ENCODE measurements around the gene MEFV.

Gene MEFV

GRCh38 chr16:3223913-3224515, 32.4 kb downstream of the MEFV start:
- WGBS (ENCODE audit: insufficient coverage): 100% methylated on average over 3 of the region's 10 CpGs
- ChIA-PET POLR2A (no interaction called here), CTCF (no interaction called here)
- DNase-seq: peak in 1 of 3 donors; percentile 13
- Histone ChIP-seq H3K27ac (ENCODE audit: insufficient read depth in 1 of 2, low read depth in 1 of 2, low read length in 2 of 2, poor library complexity in 1 of 2, severe bottlenecking in 2 of 2) (no peak overlapping the region), H3K36me3 (ENCODE audit: control insufficient read depth in 4 of 4, insufficient read depth in 4 of 4, low read length in 3 of 4) (peaks cover 14 to 70% (median 31%) of the 10 kb centered on the region in 4 experiments), H3K4me3 (ENCODE audit: control insufficient read depth in 1 of 7, extremely low read depth in 1 of 7, insufficient read depth in 4 of 7, low read depth in 2 of 7, low read length in 6 of 7) (no peak overlapping the region), H3K4me1 (ENCODE audit: control extremely low read depth in 1 of 4, control insufficient read depth in 4 of 4, insufficient read depth in 4 of 4, low read length in 3 of 4) (no peaks in the 10 kb centered on the region), H3K27me3 (replicated peaks in 2 of 5; ENCODE audit: control insufficient read depth in 4 of 5, insufficient read depth in 5 of 5, low read length in 4 of 5) (no peaks in the 10 kb centered on the region), H3K9me3 (ENCODE audit: control extremely low read depth in 1 of 5, control insufficient read depth in 4 of 5, insufficient read depth in 2 of 5, low read depth in 1 of 5, low read length in 4 of 5) (peaks cover 14 to 86% (median 59%) of the 10 kb centered on the region in 5 experiments)

GRCh38 chr16:3220839-3221238, 35.6 kb downstream of the MEFV start:
- ChIA-PET POLR2A (no interaction called here), CTCF (no interaction called here)
- 86% methylated on average over 4 of the region's 10 CpGs for WGBS (ENCODE audit: insufficient coverage)

GRCh38 chr16:3216263-3216640, 40.2 kb downstream of the MEFV start:
- no peak overlapping the region for H3K4me3 ChIP-seq (ENCODE audit: control insufficient read depth in 1 of 7, extremely low read depth in 1 of 7, insufficient read depth in 4 of 7, low read depth in 2 of 7, low read length in 6 of 7)
- no peak for DNase-seq
- no peaks in the 10 kb centered on the region for H3K36me3 ChIP-seq (ENCODE audit: control insufficient read depth in 4 of 4, insufficient read depth in 4 of 4, low read length in 3 of 4)
- CTCF ChIA-PET: interaction anchor here (0.6 kb wide), 1 partner anchor 196 kb away, joined by 3 read pairs; no protein-coding TSS in a partner anchor
- H3K27ac ChIP-seq (ENCODE audit: insufficient read depth in 1 of 2, low read depth in 1 of 2, low read length in 2 of 2, poor library complexity in 1 of 2, severe bottlenecking in 2 of 2): no peak overlapping the region
- peaks cover 0 to 3% (median 0%) of the 10 kb centered on the region in 5 experiments for H3K27me3 ChIP-seq (replicated peaks in 2 of 5; ENCODE audit: control insufficient read depth in 4 of 5, insufficient read depth in 5 of 5, low read length in 4 of 5)
- H3K4me1 ChIP-seq (ENCODE audit: control extremely low read depth in 1 of 4, control insufficient read depth in 4 of 4, insufficient read depth in 4 of 4, low read length in 3 of 4): peaks cover 0 to 6% (median 5%) of the 10 kb centered on the region in 4 experiments
- peaks cover 0 to 29% (median 16%) of the 10 kb centered on the region in 5 experiments for H3K9me3 ChIP-seq (ENCODE audit: control extremely low read depth in 1 of 5, control insufficient read depth in 4 of 5, insufficient read depth in 2 of 5, low read depth in 1 of 5, low read length in 4 of 5)
- WGBS (ENCODE audit: insufficient coverage): 75% methylated on average over 3 of the region's 3 CpGs
- POLR2A ChIA-PET: no interaction called here

More at GRCh38 chr16:3220839-3221238, 35.6 kb downstream of the MEFV start:
- Histone ChIP-seq H3K4me3 (ENCODE audit: control insufficient read depth in 1 of 7, extremely low read depth in 1 of 7, insufficient read depth in 4 of 7, low read depth in 2 of 7, low read length in 6 of 7) (no peak overlapping the region), H3K27ac (ENCODE audit: insufficient read depth in 1 of 2, low read depth in 1 of 2, low read length in 2 of 2, poor library complexity in 1 of 2, severe bottlenecking in 2 of 2) (no peak overlapping the region), H3K9me3 (ENCODE audit: control extremely low read depth in 1 of 5, control insufficient read depth in 4 of 5, insufficient read depth in 2 of 5, low read depth in 1 of 5, low read length in 4 of 5) (peaks cover 10 to 66% (median 47%) of the 10 kb centered on the region in 5 experiments), H3K27me3 (replicated peaks in 2 of 5; ENCODE audit: control insufficient read depth in 4 of 5, insufficient read depth in 5 of 5, low read length in 4 of 5) (peaks cover 0 to 3% (median 0%) of the 10 kb centered on the region in 5 experiments), H3K36me3 (ENCODE audit: control insufficient read depth in 4 of 4, insufficient read depth in 4 of 4, low read length in 3 of 4) (peaks cover 10 to 40% (median 20%) of the 10 kb centered on the region in 4 experiments), H3K4me1 (ENCODE audit: control extremely low read depth in 1 of 4, control insufficient read depth in 4 of 4, insufficient read depth in 4 of 4, low read length in 3 of 4) (no peaks in the 10 kb centered on the region)
- DNase-seq: no peak

GRCh38 chr16:3215601-3216262, 40.7 kb downstream of the MEFV start:
- H3K9me3 ChIP-seq (ENCODE audit: control extremely low read depth in 1 of 5, control insufficient read depth in 4 of 5, insufficient read depth in 2 of 5, low read depth in 1 of 5, low read length in 4 of 5): peaks cover 0 to 24% (median 11%) of the 10 kb centered on the region in 5 experiments
- peaks cover 0 to 3% (median 0%) of the 10 kb centered on the region in 5 experiments for H3K27me3 ChIP-seq (replicated peaks in 2 of 5; ENCODE audit: control insufficient read depth in 4 of 5, insufficient read depth in 5 of 5, low read length in 4 of 5)
- ChIA-PET CTCF (interaction anchor here (0.6 kb wide), 1 partner anchor 197 kb away, joined by 3 read pairs; no protein-coding TSS in a partner anchor), POLR2A (no interaction called here)
- no peak overlapping the region for H3K27ac ChIP-seq (ENCODE audit: insufficient read depth in 1 of 2, low read depth in 1 of 2, low read length in 2 of 2, poor library complexity in 1 of 2, severe bottlenecking in 2 of 2)
- 89% methylated on average over 11 of the region's 11 CpGs for WGBS (ENCODE audit: insufficient coverage)
- no peak overlapping the region for H3K4me3 ChIP-seq (ENCODE audit: control insufficient read depth in 1 of 7, extremely low read depth in 1 of 7, insufficient read depth in 4 of 7, low read depth in 2 of 7, low read length in 6 of 7)
- H3K4me1 ChIP-seq (ENCODE audit: control extremely low read depth in 1 of 4, control insufficient read depth in 4 of 4, insufficient read depth in 4 of 4, low read length in 3 of 4): peaks cover 0 to 6% (median 5%) of the 10 kb centered on the region in 4 experiments
- no peak for DNase-seq
- no peaks in the 10 kb centered on the region for H3K36me3 ChIP-seq (ENCODE audit: control insufficient read depth in 4 of 4, insufficient read depth in 4 of 4, low read length in 3 of 4)

GRCh38 chr16:3214904-3215600, 41.4 kb downstream of the MEFV start:
- Histone ChIP-seq H3K27me3 (replicated peaks in 2 of 5; ENCODE audit: control insufficient read depth in 4 of 5, insufficient read depth in 5 of 5, low read length in 4 of 5) (peaks cover 0 to 3% (median 0%) of the 10 kb centered on the region in 5 experiments), H3K9me3 (ENCODE audit: control extremely low read depth in 1 of 5, control insufficient read depth in 4 of 5, insufficient read depth in 2 of 5, low read depth in 1 of 5, low read length in 4 of 5) (peaks cover 0 to 20% (median 11%) of the 10 kb centered on the region in 5 experiments), H3K27ac (ENCODE audit: insufficient read depth in 1 of 2, low read depth in 1 of 2, low read length in 2 of 2, poor library complexity in 1 of 2, severe bottlenecking in 2 of 2) (no peak overlapping the region), H3K4me1 (ENCODE audit: control extremely low read depth in 1 of 4, control insufficient read depth in 4 of 4, insufficient read depth in 4 of 4, low read length in 3 of 4) (peaks cover 0 to 6% (median 5%) of the 10 kb centered on the region in 4 experiments), H3K36me3 (ENCODE audit: control insufficient read depth in 4 of 4, insufficient read depth in 4 of 4, low read length in 3 of 4) (no peaks in the 10 kb centered on the region), H3K4me3 (ENCODE audit: control insufficient read depth in 1 of 7, extremely low read depth in 1 of 7, insufficient read depth in 4 of 7, low read depth in 2 of 7, low read length in 6 of 7) (no peak overlapping the region)
- 5% methylated on average over 3 of the region's 7 CpGs for WGBS (ENCODE audit: insufficient coverage)
- CTCF ChIA-PET: no interaction called here
- DNase-seq: peak in 2 of 3 donors; percentile 29 to 53
- POLR2A ChIA-PET: no interaction called here

DNA sequence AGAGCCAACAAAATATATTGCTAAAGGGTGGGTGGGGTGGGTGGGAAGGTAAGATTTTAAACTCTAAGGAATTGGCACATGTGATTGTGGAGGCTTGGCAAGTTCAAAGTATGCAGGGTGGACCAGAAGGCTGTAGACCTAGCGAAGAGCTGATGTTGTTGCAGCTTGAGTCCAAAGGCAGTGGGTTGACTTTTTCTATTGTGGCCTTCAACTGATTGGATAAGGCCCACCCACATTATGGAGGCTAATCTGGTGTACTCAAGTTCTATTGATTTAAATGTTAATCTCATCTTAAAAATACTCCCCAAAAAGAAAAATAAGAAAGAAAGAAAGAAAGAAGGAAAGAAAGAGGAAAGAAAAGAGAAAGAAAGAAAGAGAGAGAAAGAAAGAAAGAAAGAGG, 43.9 kb downstream of the MEFV start:
- H3K27me3 ChIP-seq (replicated peaks in 2 of 5; ENCODE audit: control insufficient read depth in 4 of 5, insufficient read depth in 5 of 5, low read length in 4 of 5): peaks cover 0 to 3% (median 0%) of the 10 kb centered on the region in 5 experiments
- H3K4me1 ChIP-seq (ENCODE audit: control extremely low read depth in 1 of 4, control insufficient read depth in 4 of 4, insufficient read depth in 4 of 4, low read length in 3 of 4): peaks cover 0 to 6% (median 5%) of the 10 kb centered on the region in 4 experiments
- H3K9me3 ChIP-seq (ENCODE audit: control extremely low read depth in 1 of 5, control insufficient read depth in 4 of 5, insufficient read depth in 2 of 5, low read depth in 1 of 5, low read length in 4 of 5): peaks cover 0 to 19% (median 11%) of the 10 kb centered on the region in 5 experiments
- DNase-seq: no peak
- WGBS (ENCODE audit: insufficient coverage): 40% methylated on average over 1 of the region's 1 CpG
- POLR2A ChIA-PET: no interaction called here
- no peaks in the 10 kb centered on the region for H3K36me3 ChIP-seq (ENCODE audit: control insufficient read depth in 4 of 4, insufficient read depth in 4 of 4, low read length in 3 of 4)
- CTCF ChIA-PET: interaction anchor here (1.7 kb wide), 1 partner anchor 9 kb away, joined by 4 read pairs; no protein-coding TSS in a partner anchor
- H3K27ac ChIP-seq (ENCODE audit: insufficient read depth in 1 of 2, low read depth in 1 of 2, low read length in 2 of 2, poor library complexity in 1 of 2, severe bottlenecking in 2 of 2): no peak overlapping the region
- no peak overlapping the region for H3K4me3 ChIP-seq (ENCODE audit: control insufficient read depth in 1 of 7, extremely low read depth in 1 of 7, insufficient read depth in 4 of 7, low read depth in 2 of 7, low read length in 6 of 7)

All from common myeloid progenitor, CD34-positive (primary cell).